ENCODE measurements around the gene USP24. TPM values are rescaled to one million over a fixed set of nuclear protein-coding genes. Genes with fewer than 3 reads are reported as not detected.

USP24 gene
- polyA plus RNA-seq, 1 donor (not counting 4 experiments of a cell fraction or from before 2014, with no cell fraction given) = 22.5 TPM

DNA sequence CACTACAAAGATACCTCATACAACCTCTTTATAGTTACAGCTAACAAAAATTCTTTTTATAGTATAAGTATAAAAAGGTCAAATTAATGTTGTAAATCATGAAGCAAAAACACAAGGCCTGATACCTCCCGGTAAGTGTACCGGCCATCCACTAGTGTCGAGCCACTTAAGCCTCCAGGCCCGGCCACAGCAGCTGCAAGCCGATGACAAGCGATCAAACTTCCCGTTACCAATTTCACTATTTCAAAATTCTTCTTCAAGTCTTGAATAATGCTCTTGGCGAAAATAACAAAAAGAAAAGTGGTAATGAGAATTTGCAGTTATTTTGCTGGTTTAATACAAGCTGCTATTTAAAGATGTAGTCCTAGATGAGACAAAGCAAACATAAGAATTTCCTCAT lies 67.6 kb downstream of the USP24 start:
- Histone ChIP-seq H3K27me3 (ENCODE audit: control insufficient read depth, extremely low read depth, insufficient read depth, low read length) (no peaks in the 10 kb centered on the region), H3K36me3 (ENCODE audit: control insufficient read depth in 2 of 2, extremely low read depth in 1 of 2, insufficient read depth in 2 of 2, low read length in 2 of 2) (peaks cover 6 to 25% of the 10 kb centered on the region in 2 experiments), H3K9ac (ENCODE audit: control insufficient read depth, extremely low read depth, insufficient read depth, low read length) (no peak overlapping the region), H3K79me2 (ENCODE audit: control insufficient read depth, insufficient read depth, low read length) (no peaks in the 10 kb centered on the region), H3K9me3 (ENCODE audit: control insufficient read depth, low read depth, low read length) (no peaks in the 10 kb centered on the region), H4K20me1 (ENCODE audit: control insufficient read depth, extremely low read depth, insufficient read depth, low read length) (no peaks in the 10 kb centered on the region), H3K4me2 (ENCODE audit: control insufficient read depth, extremely low read depth, insufficient read depth, low read depth, low read length) (no peak overlapping the region), H2AFZ (ENCODE audit: control insufficient read depth, low read length) (no peak overlapping the region), H3K4me3 (ENCODE audit: control insufficient read depth in 2 of 3, extremely low read depth in 1 of 3, insufficient read depth in 2 of 3, low read depth in 1 of 3, low read length in 3 of 3) (no peak overlapping the region), H3K4me1 (ENCODE audit: control insufficient read depth, extremely low read depth, insufficient read depth, low read length) (no peaks in the 10 kb centered on the region), H3K9me1 (ENCODE audit: control insufficient read depth, extremely low read depth, insufficient read depth, low read length) (no peaks in the 10 kb centered on the region), H3K27ac (ENCODE audit: control insufficient read depth, insufficient read depth, low read length) (no peak overlapping the region)
- FAIRE-seq = no peak
- no peak for DNase-seq (ENCODE audit: low read depth, low spot score)
- dilution Hi-C loops (cut with MboI; ENCODE audit: extremely low pct_ligation_motif_present, low sequenced_read_pairs) = no loop called here
- TF ChIP-seq, protein P1, sequence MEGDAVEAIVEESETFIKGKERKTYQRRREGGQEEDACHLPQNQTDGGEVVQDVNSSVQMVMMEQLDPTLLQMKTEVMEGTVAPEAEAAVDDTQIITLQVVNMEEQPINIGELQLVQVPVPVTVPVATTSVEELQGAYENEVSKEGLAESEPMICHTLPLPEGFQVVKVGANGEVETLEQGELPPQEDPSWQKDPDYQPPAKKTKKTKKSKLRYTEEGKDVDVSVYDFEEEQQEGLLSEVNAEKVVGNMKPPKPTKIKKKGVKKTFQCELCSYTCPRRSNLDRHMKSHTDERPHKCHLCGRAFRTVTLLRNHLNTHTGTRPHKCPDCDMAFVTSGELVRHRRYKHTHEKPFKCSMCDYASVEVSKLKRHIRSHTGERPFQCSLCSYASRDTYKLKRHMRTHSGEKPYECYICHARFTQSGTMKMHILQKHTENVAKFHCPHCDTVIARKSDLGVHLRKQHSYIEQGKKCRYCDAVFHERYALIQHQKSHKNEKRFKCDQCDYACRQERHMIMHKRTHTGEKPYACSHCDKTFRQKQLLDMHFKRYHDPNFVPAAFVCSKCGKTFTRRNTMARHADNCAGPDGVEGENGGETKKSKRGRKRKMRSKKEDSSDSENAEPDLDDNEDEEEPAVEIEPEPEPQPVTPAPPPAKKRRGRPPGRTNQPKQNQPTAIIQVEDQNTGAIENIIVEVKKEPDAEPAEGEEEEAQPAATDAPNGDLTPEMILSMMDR (optimal IDR thresholded peaks at IDR 0.05 in 1 of 3, IDR thresholded peaks at IDR 0.05 in 1 of 3, conservative IDR thresholded peaks at IDR 0.05 in 1 of 3; ENCODE audit: extremely low read depth in 1 of 3, insufficient read depth in 2 of 3, low read length in 3 of 3) = no peak
- TF ChIP-seq EZH2 (IDR thresholded peaks at IDR 0.05; ENCODE audit: low read length) = no peak

DNA sequence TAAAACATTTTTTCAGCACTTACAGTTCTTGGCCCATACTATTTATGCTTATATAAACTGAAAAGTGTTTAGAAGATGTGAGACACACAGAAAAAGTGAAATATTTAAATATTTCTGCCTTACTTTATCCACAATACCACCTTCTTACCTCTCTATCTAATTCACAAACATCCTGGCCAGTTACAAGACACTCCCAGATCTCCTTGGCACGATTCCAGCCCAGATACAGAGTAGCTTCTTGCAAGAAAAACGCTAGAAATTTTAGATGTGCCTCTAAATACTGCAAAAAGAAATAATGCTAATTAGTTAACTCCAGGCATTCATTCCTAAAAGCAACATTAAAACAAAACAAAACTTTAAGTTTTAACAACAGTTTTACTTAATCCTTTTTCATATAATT lies 68.4 kb downstream of the USP24 start:
- DNase-seq (ENCODE audit: low read depth, low spot score) = no peak
- H2AFZ ChIP-seq (ENCODE audit: control insufficient read depth, low read length) = no peak overlapping the region
- H3K79me2 ChIP-seq (ENCODE audit: control insufficient read depth, insufficient read depth, low read length) = no peaks in the 10 kb centered on the region
- no peak overlapping the region for H3K4me2 ChIP-seq (ENCODE audit: control insufficient read depth, extremely low read depth, insufficient read depth, low read depth, low read length)
- no peaks in the 10 kb centered on the region for H3K4me1 ChIP-seq (ENCODE audit: control insufficient read depth, extremely low read depth, insufficient read depth, low read length)
- no peak overlapping the region for H3K9ac ChIP-seq (ENCODE audit: control insufficient read depth, extremely low read depth, insufficient read depth, low read length)
- TF ChIP-seq EZH2 (IDR thresholded peaks at IDR 0.05; ENCODE audit: low read length) = no peak
- TF ChIP-seq, protein P1 (optimal IDR thresholded peaks at IDR 0.05 in 1 of 3, IDR thresholded peaks at IDR 0.05 in 1 of 3, conservative IDR thresholded peaks at IDR 0.05 in 1 of 3; ENCODE audit: extremely low read depth in 1 of 3, insufficient read depth in 2 of 3, low read length in 3 of 3) = no peak
- H3K9me3 ChIP-seq (ENCODE audit: control insufficient read depth, low read depth, low read length) = no peaks in the 10 kb centered on the region
- H3K27me3 ChIP-seq (ENCODE audit: control insufficient read depth, extremely low read depth, insufficient read depth, low read length) = no peaks in the 10 kb centered on the region
- FAIRE-seq = no peak
- no peaks in the 10 kb centered on the region for H3K9me1 ChIP-seq (ENCODE audit: control insufficient read depth, extremely low read depth, insufficient read depth, low read length)
- no peak overlapping the region for H3K27ac ChIP-seq (ENCODE audit: control insufficient read depth, insufficient read depth, low read length)
- peaks cover 5 to 25% of the 10 kb centered on the region in 2 experiments for H3K36me3 ChIP-seq (ENCODE audit: control insufficient read depth in 2 of 2, extremely low read depth in 1 of 2, insufficient read depth in 2 of 2, low read length in 2 of 2)
- no peak overlapping the region for H3K4me3 ChIP-seq (ENCODE audit: control insufficient read depth in 2 of 3, extremely low read depth in 1 of 3, insufficient read depth in 2 of 3, low read depth in 1 of 3, low read length in 3 of 3)
- no peaks in the 10 kb centered on the region for H4K20me1 ChIP-seq (ENCODE audit: control insufficient read depth, extremely low read depth, insufficient read depth, low read length)
- dilution Hi-C loops (cut with MboI; ENCODE audit: extremely low pct_ligation_motif_present, low sequenced_read_pairs) = no loop called here

Data from keratinocyte (primary cell).